Stimulated activated CD4-positive, alpha-beta T cell treated with anti-CD3 and anti-CD28 coated beads, Interleukin-2, amount 100 ng/mL, for 4 hours (primary cell): Measurements from ENCODE around the gene UBE4A.
"Not testable (repeated sequence)": the region's sequence is repeated elsewhere in the genome, so short reads cannot be mapped to it uniquely, and the experiment has no call there.

ENCODE experiments used
- DNase-seq: peaks from one replicate; pipeline ENCODE4 v3.0.0-alpha.2; 2020; ENCODE audit warnings: low read depth

The UBE4A gene

GRCh38 chr11:118401151-118401879 is 41.9 kb downstream of the UBE4A start, which contains the start of gene ATP5MG:
Gene ATP5MG (plus strand): TSS chr11:118401606. CDS start chr11:118401666, 60 bp downstream.
- DNase-seq: peak; percentile 90

GRCh38 chr11:118401880-118402590 is 42.6 kb downstream of the UBE4A start:
- DNase-seq: no peak

- not testable (repeated sequence) for DNase-seq
These were observed 43.2 kb downstream of the UBE4A start for GRCh38 chr11:118402594-118402993.

GRCh38 chr11:118406599-118407166 is 47.3 kb downstream of the UBE4A start:
- DNase-seq: no peak

GRCh38 chr11:118410055-118410745 is 50.8 kb downstream of the UBE4A start:
- no peak for DNase-seq

GRCh38 chr11:118411530-118411929 is 52.1 kb downstream of the UBE4A start:
- no peak for DNase-seq

GRCh38 chr11:118412921-118413320 is 53.5 kb downstream of the UBE4A start:
- DNase-seq: no peak

- no peak for DNase-seq
These were observed 55.8 kb downstream of the UBE4A start for GRCh38 chr11:118415062-118415738.

GRCh38 chr11:118415739-118416068 is 56.3 kb downstream of the UBE4A start:
- DNase-seq: no peak

- DNase-seq: not testable (repeated sequence)
These were observed 57.5 kb downstream of the UBE4A start for GRCh38 chr11:118416900-118417299.

- DNase-seq: no peak
These were observed 58.4 kb downstream of the UBE4A start for GRCh38 chr11:118417801-118418200.

GRCh38 chr11:118418766-118419165 is 59.4 kb downstream of the UBE4A start:
- DNase-seq: no peak

- no peak for DNase-seq
These were observed 68.3 kb downstream of the UBE4A start for GRCh38 chr11:118427707-118428106.

GRCh38 chr11:118430956-118431355 is 71.6 kb downstream of the UBE4A start:
- no peak for DNase-seq

- no peak for DNase-seq
These were observed 74.7 kb downstream of the UBE4A start for GRCh38 chr11:118434123-118434552.

- peak; percentile 19 for DNase-seq
These were observed 75.3 kb downstream of the UBE4A start for GRCh38 chr11:118434553-118435289.

GRCh38 chr11:118435290-118435892 is 76.0 kb downstream of the UBE4A start:
- DNase-seq: peak; percentile 33

- DNase-seq: peak; percentile 87
These were observed 76.7 kb downstream of the UBE4A start, which contains the start of gene KMT2A for GRCh38 chr11:118435893-118436624. Gene KMT2A (plus strand): TSS chr11:118436492. CDS start chr11:118436513, 21 bp downstream.

- DNase-seq: peak; percentile 30
These were observed 77.3 kb downstream of the UBE4A start for GRCh38 chr11:118436639-118437207.
